ENCODE results near the gene LDLR. TPM values are rescaled to one million over a fixed set of nuclear protein-coding genes. Genes with fewer than 3 reads are reported as not detected.

LDLR gene
- polyA plus RNA-seq, 2 of the 4 experiments (the other 2 are of a cell fraction), result 29.2 to 55.8 TPM

GRCh38 chr19:11142528-11143171 lies 53.4 kb downstream of the LDLR start:
- Histone ChIP-seq H3K4me3 (peak overlapping the region; percentile 19; the same call in 2 of the 3 replicates), H3K9me3 (no peaks in the 10 kb centered on the region), H3K4me1 (peaks cover 62% of the 10 kb centered on the region), H3K4me2 (peak overlapping the region; percentile 84), H3K27ac (peak overlapping the region; percentile 98 to 100)
- DNase-seq (ENCODE audit: low read depth in 1 of 2, low spot score in 1 of 2), result peak; percentile 66 to 91
- POLR2A ChIA-PET, result interaction anchor here (0.6 to 2.8 kb wide), 4 partner anchors 10 to 55 kb away, joined by 3 to 8 read pairs (median 4); partner anchors contain the start of gene KANK2
- CTCF ChIA-PET, result interaction anchor here (0.7 to 2.5 kb wide), 3 partner anchors 11 to 98 kb away, joined by 3 to 8 read pairs (median 5); no protein-coding TSS in a partner anchor
- 0% methylated on average over 6 of the region's 22 CpGs for WGBS (ENCODE audit: missing lambda C conversion rate)
- FAIRE-seq, result no peak
- peak; percentile 55 to 75 for ATAC-seq
- TF ChIP-seq NPAS2 (CRISPR knock-in tag; IDR thresholded peaks at IDR 0.05; ENCODE audit: borderline replicate concordance) (no peak), KDM1A (IDR thresholded peaks at IDR 0.05; ENCODE audit: low read depth) (no peak), NFE2L2 (conservative IDR thresholded peaks at IDR 0.05; ENCODE audit: low read length) (no peak), MAX (IDR thresholded peaks at IDR 0.05) (no peak; the same call in 1 of the 2 replicates), HOXA7 (CRISPR knock-in tag; IDR thresholded peaks at IDR 0.05) (no peak), ELK1 (IDR thresholded peaks at IDR 0.05; ENCODE audit: low read depth, low read length) (no peak), TP53 (CRISPR knock-in tag; IDR thresholded peaks at IDR 0.05) (peak; percentile 73; the same call in 1 of the 2 replicates), ZNF302 (CRISPR knock-in tag; IDR thresholded peaks at IDR 0.05) (0 out of 2 replicates have a peak, but pooled peaks have one; percentile 29), RARB (CRISPR knock-in tag; IDR thresholded peaks at IDR 0.05) (no peak), FOSB (CRISPR knock-in tag; IDR thresholded peaks at IDR 0.05) (no peak), FOXS1 (CRISPR knock-in tag; IDR thresholded peaks at IDR 0.05) (no peak; the same call in 1 of the 2 replicates), CHD2 (IDR thresholded peaks at IDR 0.05; ENCODE audit: low read length, partially characterized antibody) (no peak), RNF2 (IDR thresholded peaks at IDR 0.05; ENCODE audit: borderline replicate concordance, low read depth) (no peak), RCOR1 (IDR thresholded peaks at IDR 0.05; ENCODE audit: low read depth, low read length) (no peak), TFCP2L1 (CRISPR knock-in tag; IDR thresholded peaks at IDR 0.05) (no peak; the same call in 1 of the 2 replicates), RAD21 (conservative IDR thresholded peaks at IDR 0.05 in 1 of 2, IDR thresholded peaks at IDR 0.05 in 1 of 2) (no peak), HDAC2 (IDR thresholded peaks at IDR 0.05) (no peak), PHF8 (IDR thresholded peaks at IDR 0.05; ENCODE audit: borderline replicate concordance, low read depth) (no peak), PBX3 (IDR thresholded peaks at IDR 0.05) (no peak), EHMT2 (IDR thresholded peaks at IDR 0.05; ENCODE audit: low read depth) (no peak), ZC3H11A (IDR thresholded peaks at IDR 0.05) (no peak), ESRRA (IDR thresholded peaks at IDR 0.05; ENCODE audit: borderline replicate concordance, low read length) (no peak), RFX5 (IDR thresholded peaks at IDR 0.05) (no peak), SMC3 (IDR thresholded peaks at IDR 0.05) (no peak; the same call in 2 of the 3 replicates), JUNB (IDR thresholded peaks at IDR 0.05) (peak; percentile 48; the same call in 1 of the 2 replicates), HOXB13 (CRISPR knock-in tag; IDR thresholded peaks at IDR 0.05; ENCODE audit: low read depth) (peak; percentile 84; the same call in 1 of the 2 replicates), GATA3 (IDR thresholded peaks at IDR 0.05; ENCODE audit: borderline replicate concordance) (peak; percentile 47; the same call in 1 of the 2 replicates), EHF (CRISPR knock-in tag; IDR thresholded peaks at IDR 0.05) (peak; percentile 62; the same call in 1 of the 2 replicates), POLR2A (IDR thresholded peaks at IDR 0.05; ENCODE audit: low read length) (no peak), ZSCAN20 (CRISPR knock-in tag; IDR thresholded peaks at IDR 0.05) (peak; percentile 51; the same call in 1 of the 2 replicates), HOXB5 (CRISPR knock-in tag; IDR thresholded peaks at IDR 0.05) (peak; percentile 71), MAZ (IDR thresholded peaks at IDR 0.05; ENCODE audit: borderline replicate concordance, low read depth, low read length) (no peak)
- TF ChIP-seq, protein P1, sequence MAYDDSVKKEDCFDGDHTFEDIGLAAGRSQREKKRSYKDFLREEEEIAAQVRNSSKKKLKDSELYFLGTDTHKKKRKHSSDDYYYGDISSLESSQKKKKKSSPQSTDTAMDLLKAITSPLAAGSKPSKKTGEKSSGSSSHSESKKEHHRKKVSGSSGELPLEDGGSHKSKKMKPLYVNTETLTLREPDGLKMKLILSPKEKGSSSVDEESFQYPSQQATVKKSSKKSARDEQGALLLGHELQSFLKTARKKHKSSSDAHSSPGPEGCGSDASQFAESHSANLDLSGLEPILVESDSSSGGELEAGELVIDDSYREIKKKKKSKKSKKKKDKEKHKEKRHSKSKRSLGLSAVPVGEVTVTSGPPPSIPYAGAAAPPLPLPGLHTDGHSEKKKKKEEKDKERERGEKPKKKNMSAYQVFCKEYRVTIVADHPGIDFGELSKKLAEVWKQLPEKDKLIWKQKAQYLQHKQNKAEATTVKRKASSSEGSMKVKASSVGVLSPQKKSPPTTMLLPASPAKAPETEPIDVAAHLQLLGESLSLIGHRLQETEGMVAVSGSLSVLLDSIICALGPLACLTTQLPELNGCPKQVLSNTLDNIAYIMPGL (CRISPR knock-in tag; IDR thresholded peaks at IDR 0.05; ENCODE audit: borderline replicate concordance), result no peak
- TF ChIP-seq, protein P2, sequence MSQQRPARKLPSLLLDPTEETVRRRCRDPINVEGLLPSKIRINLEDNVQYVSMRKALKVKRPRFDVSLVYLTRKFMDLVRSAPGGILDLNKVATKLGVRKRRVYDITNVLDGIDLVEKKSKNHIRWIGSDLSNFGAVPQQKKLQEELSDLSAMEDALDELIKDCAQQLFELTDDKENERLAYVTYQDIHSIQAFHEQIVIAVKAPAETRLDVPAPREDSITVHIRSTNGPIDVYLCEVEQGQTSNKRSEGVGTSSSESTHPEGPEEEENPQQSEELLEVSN (IDR thresholded peaks at IDR 0.05; ENCODE audit: borderline replicate concordance, low read depth), result 0 out of 2 replicates have a peak, but pooled peaks have one; percentile 19
- TF ChIP-seq, protein P3, sequence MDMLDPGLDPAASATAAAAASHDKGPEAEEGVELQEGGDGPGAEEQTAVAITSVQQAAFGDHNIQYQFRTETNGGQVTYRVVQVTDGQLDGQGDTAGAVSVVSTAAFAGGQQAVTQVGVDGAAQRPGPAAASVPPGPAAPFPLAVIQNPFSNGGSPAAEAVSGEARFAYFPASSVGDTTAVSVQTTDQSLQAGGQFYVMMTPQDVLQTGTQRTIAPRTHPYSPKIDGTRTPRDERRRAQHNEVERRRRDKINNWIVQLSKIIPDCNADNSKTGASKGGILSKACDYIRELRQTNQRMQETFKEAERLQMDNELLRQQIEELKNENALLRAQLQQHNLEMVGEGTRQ (IDR thresholded peaks at IDR 0.05), result no peak
- TF ChIP-seq, protein P4, sequence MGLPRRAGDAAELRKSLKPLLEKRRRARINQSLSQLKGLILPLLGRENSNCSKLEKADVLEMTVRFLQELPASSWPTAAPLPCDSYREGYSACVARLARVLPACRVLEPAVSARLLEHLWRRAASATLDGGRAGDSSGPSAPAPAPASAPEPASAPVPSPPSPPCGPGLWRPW (IDR thresholded peaks at IDR 0.05), result no peak
